Measurements from ENCODE around the gene IMMT.

The IMMT gene

DNA sequence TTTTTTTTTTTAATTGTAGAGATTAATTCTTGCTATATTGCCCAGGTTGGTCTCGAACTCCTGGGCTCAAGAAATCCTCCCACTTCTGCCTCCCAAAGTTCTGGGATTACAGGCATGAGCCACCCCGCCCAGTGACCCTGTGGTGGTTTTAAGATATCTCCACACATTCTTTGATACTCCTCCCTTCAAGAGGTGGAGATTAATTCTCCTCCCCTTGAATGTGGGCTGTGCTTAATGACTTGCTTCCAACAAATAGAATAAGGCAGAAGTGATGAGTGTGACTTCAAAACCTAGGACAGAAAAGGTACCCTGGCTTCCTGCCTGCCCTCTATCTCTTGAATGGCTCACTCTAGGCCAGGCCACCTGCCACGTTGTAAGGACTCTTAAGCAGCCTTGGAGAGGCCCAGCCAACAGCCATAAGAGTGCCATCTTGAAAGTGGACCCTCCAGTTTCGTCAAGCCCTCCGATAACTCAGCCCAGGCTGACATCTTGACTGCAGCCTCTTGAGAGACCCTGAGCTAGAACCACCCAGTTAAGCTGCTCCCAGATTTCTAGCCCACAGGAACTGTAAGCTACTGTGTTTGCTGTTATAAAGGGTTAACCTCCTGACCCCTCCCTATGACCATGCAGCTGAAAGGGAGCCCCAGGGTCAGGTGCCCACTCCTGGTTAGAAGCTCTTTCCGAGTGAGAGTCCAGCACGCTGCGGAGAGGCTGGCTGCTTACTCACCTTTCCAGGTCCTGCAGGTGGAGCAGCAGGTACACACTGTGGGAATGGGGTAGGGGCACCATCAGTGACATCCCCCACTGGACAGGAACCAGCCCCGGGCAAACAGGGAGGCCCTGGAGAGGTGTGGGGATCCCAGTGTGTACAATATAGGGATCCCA is 31.6 kb upstream of the IMMT start:
- DNase-seq (ENCODE audit: low read depth, low spot score): no peak

GRCh38 chr2:86226070-86226469 is 30.8 kb upstream of the IMMT start:
- no peak for DNase-seq (ENCODE audit: low read depth, low spot score)

- peak; percentile 20 for DNase-seq (ENCODE audit: low read depth, low spot score)
Measured at GRCh38 chr2:86225581-86225980, 30.3 kb upstream of the IMMT start.

GRCh38 chr2:86224645-86225355 is 29.5 kb upstream of the IMMT start:
- no peak for DNase-seq (ENCODE audit: low read depth, low spot score)

DNA sequence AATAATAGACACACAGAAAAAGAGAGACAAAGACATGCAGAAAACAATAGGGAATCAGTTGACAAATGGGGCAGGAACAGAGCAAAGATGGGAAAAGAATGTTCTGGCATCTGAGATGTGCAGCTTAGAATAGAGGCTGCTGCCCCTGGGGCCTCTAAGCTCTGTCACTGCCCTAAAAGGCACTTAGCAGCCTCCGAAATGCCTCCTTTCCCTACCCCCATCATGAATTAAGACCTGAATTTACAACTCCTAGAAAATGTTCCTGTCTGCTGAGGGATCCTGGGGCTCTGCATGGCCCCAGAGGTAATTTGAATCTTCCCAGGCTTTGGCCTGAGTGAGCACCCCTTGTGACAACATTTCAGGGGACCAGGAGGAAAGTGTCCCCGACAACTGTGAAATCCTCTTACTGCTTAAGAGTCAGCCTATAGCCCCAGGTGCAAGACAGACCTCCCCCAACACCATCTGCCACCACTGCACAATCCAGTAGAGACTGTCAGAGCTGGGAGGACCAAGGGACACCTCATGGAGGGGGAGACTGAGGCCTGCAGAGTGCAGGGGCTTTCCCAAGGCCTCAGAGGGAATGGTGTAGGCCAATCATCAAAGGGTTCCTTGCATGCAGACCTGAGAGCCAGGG is 28.8 kb upstream of the IMMT start:
- no peak for DNase-seq (ENCODE audit: low read depth, low spot score)

GRCh38 chr2:86223140-86223926 is 28.1 kb upstream of the IMMT start:
- no peak for DNase-seq (ENCODE audit: low read depth, low spot score)

DNA sequence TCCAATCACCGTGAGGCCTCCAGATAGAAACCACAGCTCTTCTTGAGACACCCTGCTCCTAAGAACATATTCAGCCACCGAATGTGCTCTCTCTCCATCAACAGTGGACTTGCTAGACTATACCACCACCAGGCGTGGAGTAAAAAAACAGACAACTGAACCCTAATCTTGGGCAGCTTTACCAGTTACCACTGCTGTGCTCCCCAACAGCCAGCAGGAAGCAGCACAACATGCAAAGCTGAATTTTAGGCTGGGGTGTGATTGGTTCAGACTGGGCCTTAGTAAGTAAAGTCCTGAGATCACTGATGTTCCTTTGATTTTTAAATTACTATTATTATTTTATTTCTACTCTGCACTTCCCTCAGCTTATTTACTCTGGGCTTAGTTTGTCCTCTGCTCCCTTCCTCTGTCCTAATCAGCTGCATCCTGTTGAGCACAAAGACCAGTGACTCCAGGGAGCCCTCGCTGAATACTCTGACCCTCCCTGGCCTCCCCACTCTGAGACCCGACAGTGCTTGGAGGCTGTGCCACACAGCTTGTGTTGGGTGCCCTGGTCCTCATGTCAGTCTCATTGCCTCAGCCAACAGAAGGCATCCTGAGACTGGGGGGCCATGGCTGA is 25.9 kb upstream of the IMMT start:
- DNase-seq (ENCODE audit: low read depth, low spot score): peak; percentile 21

DNA sequence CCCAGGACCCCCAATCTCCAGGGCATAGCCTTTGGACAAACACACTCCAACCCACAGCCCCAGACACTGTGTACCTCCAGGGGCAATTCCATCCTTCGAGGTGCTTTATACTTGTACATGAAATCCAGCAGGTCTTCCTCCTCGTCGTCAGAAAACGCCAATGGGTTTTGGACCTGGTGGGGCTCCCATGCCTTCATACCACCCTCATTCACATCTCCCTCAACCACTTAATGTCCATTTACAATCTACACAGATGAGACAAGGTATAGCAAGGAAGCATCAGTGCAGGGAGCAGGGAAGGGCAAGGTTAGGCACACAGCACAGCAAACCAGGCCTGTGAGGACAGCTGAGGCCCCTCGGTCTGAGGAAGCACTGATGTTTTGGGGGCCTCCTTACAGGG is 24.6 kb upstream of the IMMT start:
- no peak for DNase-seq (ENCODE audit: low read depth, low spot score)

- DNase-seq (ENCODE audit: low read depth, low spot score): no peak
Measured at GRCh38 chr2:86218124-86218523, 22.9 kb upstream of the IMMT start.

GRCh38 chr2:86216575-86217555 is 21.6 kb upstream of the IMMT start:
- DNase-seq (ENCODE audit: low read depth, low spot score): no peak

- no peak for DNase-seq (ENCODE audit: low read depth, low spot score)
Measured at GRCh38 chr2:86214503-86214832, 19.2 kb upstream of the IMMT start.

GRCh38 chr2:86213699-86214502 is 18.6 kb upstream of the IMMT start:
- no peak for DNase-seq (ENCODE audit: low read depth, low spot score)

DNA sequence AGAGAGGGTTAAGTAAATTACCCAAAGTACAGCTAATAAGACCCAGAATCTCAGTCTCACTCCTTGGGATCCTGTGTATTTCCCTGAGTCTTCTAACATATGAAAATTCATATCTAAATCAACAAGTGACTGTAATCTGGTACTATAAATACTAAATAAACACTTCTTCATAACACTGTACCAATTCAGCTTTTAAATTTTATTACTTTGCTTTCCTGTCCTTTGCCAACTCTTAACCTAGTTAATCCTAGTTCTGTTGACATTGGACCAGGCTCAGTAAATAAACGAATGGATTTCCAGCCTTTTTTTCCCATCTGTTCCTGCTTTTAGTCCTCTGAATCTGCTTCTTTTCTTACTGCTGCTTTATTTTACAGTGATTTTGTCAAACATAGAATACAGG is 17.8 kb upstream of the IMMT start:
- DNase-seq (ENCODE audit: low read depth, low spot score): no peak

DNA sequence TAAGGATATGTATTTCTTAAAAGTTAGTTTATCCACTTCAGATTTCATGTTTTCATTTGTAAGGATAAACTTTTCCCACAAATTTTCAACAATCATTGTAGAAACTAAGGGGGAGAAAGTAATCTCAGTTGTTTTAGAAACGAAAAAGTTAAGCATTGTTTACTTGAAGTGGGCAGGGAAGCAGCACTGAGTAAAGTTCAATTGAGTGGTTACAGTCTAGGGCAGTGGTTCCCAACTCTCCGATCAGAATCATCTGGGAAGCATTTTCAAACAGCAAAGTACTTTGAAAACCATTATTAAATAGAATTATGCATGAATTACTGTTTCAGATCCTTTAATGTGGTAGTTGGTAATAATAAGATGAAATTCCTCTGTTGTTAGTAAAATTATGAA is 16.5 kb upstream of the IMMT start:
- no peak for DNase-seq (ENCODE audit: low read depth, low spot score)

DNA sequence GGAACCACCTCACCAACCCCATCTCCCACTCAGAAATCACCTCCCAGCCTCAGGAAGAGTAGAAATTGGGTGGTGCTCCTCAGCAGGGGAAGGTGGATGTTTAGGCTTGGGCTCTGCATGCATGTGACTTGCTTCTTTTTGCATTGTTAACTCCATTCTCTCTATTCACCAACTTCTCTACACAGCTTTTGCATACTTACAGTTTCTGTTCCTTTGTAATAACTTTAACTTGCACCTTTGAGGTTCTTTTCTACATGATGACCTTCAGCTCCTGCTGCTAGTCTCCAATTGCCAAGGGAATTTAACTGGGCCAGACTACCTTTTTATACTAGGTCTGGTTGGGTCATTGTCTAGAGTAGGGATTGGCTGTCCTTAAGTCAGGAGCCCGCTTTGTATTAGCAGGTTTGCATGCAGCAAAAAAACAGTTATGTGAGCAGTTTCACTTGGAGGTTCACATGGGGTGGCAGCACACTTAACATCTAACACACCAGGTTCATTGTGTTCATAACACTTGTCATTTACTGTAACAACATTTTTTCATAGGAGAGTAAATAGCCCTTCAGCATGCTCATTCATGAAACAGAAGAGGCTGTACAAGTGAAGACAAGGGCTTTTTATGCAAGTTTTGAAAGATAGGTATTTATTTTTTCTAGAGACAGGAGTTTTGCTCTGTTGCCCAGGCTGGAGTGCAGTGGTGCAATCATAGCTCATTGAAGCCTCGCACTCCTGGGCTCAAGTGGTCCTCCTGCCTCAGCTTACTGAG is 16.0 kb upstream of the IMMT start:
- no peak for DNase-seq (ENCODE audit: low read depth, low spot score)

- no peak for DNase-seq (ENCODE audit: low read depth, low spot score)
Measured at GRCh38 chr2:86204458-86204857, 9.2 kb upstream of the IMMT start.

DNA sequence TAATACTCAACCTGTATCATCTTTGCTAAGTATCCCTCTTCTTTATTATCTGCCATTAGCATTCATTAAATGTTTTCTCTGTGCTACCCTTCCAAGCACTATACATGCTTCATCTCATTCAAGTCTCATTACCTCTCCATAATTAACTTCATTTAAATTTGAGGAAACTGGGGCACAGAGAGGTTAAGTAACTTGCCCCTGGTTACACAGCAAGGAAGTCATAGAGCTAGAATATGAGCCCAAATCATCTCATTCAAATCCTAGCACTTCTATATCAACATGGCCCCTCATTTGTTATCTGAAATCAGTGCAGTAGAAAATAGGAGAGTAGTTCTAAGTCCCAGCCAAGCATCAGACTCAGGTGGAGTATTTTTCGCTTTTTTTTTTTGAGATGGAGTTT is 8.4 kb upstream of the IMMT start:
- DNase-seq (ENCODE audit: low read depth, low spot score): no peak

- DNase-seq (ENCODE audit: low read depth, low spot score): no peak
Measured at GRCh38 chr2:86202702-86203101, 7.4 kb upstream of the IMMT start.

DNA sequence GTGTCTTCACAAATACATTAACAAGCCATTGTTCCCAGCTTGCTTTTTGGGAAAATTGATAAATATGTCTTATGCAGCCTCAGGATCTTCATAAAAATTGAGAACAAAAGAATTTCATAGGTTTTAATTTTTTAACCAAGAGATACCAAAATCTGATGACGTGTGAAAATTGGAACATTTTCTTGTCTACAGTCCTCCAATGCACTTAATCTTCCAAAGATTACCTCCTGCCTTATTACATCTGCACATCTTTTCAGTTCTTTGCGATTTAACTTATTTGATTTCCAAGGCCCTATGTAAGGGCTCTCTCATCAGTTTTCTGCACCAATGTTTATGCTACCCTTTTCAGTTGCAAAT is 7.1 kb upstream of the IMMT start:
- DNase-seq (ENCODE audit: low read depth, low spot score): no peak

Measured in activated naive CD8-positive, alpha-beta T cell treated with anti-CD3 and anti-CD28 coated beads, Interleukin-2, amount 50 U/mL, for 16 hours (primary cell).